Ishikawa (cell line): Measurements from ENCODE around the gene SLC12A3.

Experiments used
- CEBPB ChIP-seq: IDR thresholded peaks from 2 replicates; pipeline ENCODE4 v1.6.1; 2012
- EP300 ChIP-seq: IDR thresholded peaks from 2 replicates; pipeline ENCODE4 v1.6.1; 2012; ENCODE audit warnings: borderline replicate concordance
- RAD21 ChIP-seq: IDR thresholded peaks from 2 replicates; pipeline ENCODE4 v1.6.1; 2012; ENCODE audit warnings: low read depth
- TAF1 ChIP-seq: IDR thresholded peaks from 2 replicates; pipeline ENCODE4 v1.6.1; 2012; ENCODE audit warnings: low read depth, mild to moderate bottlenecking
- TEAD4 ChIP-seq: IDR thresholded peaks from 2 replicates; pipeline ENCODE4 v1.6.1; 2012
- YY1 ChIP-seq: IDR thresholded peaks from 2 replicates; pipeline ENCODE4 v1.6.1; 2012; ENCODE audit warnings: low read depth
- ZBTB7A ChIP-seq: IDR thresholded peaks from 2 replicates; pipeline ENCODE4 v1.6.1; 2012; ENCODE audit warnings: low read depth
- TF ChIP-seq, protein P1 (sequence below): IDR thresholded peaks from 2 replicates; pipeline ENCODE4 v1.6.1; 2012
- TF ChIP-seq, protein P2 (sequence below): IDR thresholded peaks from 2 replicates; pipeline ENCODE4 v1.6.1; 2012
- TF ChIP-seq, protein P3 (sequence below): IDR thresholded peaks from 2 replicates; pipeline ENCODE4 v1.6.1; 2012; ENCODE audit warnings: low read depth, mild to moderate bottlenecking

DNA sequence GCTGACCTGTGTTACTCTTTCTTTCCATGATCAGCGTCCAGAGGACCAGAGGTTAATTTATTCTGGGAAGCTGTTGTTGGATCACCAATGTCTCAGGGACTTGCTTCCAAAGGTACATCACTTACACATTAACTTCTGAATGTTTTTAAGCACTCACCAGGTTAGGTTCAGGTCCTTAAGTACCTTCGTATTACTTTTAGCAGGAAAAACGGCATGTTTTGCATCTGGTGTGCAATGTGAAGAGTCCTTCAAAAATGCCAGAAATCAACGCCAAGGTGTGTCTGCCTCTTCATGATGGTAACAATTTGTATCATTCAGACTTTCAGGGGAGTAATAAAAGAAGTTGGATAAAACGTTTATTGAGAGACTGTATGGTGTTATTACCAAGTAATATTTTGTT, 70.2 kb downstream of the SLC12A3 start:
- TF ChIP-seq TEAD4, result no peak
- no peak for TF ChIP-seq TAF1
- no peak for TF ChIP-seq RAD21
- TF ChIP-seq, protein P1, sequence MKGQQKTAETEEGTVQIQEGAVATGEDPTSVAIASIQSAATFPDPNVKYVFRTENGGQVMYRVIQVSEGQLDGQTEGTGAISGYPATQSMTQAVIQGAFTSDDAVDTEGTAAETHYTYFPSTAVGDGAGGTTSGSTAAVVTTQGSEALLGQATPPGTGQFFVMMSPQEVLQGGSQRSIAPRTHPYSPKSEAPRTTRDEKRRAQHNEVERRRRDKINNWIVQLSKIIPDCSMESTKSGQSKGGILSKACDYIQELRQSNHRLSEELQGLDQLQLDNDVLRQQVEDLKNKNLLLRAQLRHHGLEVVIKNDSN, result no peak
- TF ChIP-seq, protein P2, sequence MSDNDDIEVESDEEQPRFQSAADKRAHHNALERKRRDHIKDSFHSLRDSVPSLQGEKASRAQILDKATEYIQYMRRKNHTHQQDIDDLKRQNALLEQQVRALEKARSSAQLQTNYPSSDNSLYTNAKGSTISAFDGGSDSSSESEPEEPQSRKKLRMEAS, result no peak
- TF ChIP-seq YY1, result no peak
- TF ChIP-seq ZBTB7A, result no peak
- TF ChIP-seq EP300, result no peak
- no peak for TF ChIP-seq CEBPB
- TF ChIP-seq, protein P3, sequence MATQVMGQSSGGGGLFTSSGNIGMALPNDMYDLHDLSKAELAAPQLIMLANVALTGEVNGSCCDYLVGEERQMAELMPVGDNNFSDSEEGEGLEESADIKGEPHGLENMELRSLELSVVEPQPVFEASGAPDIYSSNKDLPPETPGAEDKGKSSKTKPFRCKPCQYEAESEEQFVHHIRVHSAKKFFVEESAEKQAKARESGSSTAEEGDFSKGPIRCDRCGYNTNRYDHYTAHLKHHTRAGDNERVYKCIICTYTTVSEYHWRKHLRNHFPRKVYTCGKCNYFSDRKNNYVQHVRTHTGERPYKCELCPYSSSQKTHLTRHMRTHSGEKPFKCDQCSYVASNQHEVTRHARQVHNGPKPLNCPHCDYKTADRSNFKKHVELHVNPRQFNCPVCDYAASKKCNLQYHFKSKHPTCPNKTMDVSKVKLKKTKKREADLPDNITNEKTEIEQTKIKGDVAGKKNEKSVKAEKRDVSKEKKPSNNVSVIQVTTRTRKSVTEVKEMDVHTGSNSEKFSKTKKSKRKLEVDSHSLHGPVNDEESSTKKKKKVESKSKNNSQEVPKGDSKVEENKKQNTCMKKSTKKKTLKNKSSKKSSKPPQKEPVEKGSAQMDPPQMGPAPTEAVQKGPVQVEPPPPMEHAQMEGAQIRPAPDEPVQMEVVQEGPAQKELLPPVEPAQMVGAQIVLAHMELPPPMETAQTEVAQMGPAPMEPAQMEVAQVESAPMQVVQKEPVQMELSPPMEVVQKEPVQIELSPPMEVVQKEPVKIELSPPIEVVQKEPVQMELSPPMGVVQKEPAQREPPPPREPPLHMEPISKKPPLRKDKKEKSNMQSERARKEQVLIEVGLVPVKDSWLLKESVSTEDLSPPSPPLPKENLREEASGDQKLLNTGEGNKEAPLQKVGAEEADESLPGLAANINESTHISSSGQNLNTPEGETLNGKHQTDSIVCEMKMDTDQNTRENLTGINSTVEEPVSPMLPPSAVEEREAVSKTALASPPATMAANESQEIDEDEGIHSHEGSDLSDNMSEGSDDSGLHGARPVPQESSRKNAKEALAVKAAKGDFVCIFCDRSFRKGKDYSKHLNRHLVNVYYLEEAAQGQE, result no peak
